ENCODE data around the gene ZFHX3. TPM values are rescaled to one million over a fixed set of nuclear protein-coding genes. Genes with fewer than 3 reads are reported as not detected.

ZFHX3 gene
- total RNA-seq, 1 experiment from 2014 or later: 13.6 TPM

- H3K27me3 Mint-ChIP-seq (ENCODE audit: unreplicated experiment): no peaks in the 10 kb centered on the region
- intact Hi-C loops (cut with micrococcal nuclease; ENCODE audit: unreplicated experiment): no loop called here
- TF ChIP-seq, protein P1, sequence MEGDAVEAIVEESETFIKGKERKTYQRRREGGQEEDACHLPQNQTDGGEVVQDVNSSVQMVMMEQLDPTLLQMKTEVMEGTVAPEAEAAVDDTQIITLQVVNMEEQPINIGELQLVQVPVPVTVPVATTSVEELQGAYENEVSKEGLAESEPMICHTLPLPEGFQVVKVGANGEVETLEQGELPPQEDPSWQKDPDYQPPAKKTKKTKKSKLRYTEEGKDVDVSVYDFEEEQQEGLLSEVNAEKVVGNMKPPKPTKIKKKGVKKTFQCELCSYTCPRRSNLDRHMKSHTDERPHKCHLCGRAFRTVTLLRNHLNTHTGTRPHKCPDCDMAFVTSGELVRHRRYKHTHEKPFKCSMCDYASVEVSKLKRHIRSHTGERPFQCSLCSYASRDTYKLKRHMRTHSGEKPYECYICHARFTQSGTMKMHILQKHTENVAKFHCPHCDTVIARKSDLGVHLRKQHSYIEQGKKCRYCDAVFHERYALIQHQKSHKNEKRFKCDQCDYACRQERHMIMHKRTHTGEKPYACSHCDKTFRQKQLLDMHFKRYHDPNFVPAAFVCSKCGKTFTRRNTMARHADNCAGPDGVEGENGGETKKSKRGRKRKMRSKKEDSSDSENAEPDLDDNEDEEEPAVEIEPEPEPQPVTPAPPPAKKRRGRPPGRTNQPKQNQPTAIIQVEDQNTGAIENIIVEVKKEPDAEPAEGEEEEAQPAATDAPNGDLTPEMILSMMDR (IDR thresholded peaks at IDR 0.05; ENCODE audit: unreplicated experiment): no peak
- H3K36me3 Mint-ChIP-seq (ENCODE audit: insufficient read depth, unreplicated experiment): no peaks in the 10 kb centered on the region
- H3K27ac Mint-ChIP-seq (ENCODE audit: unreplicated experiment): no peak overlapping the region
- CTCF ChIA-PET: no interaction called here
- no peaks in the 10 kb centered on the region for H3K4me1 Mint-ChIP-seq (ENCODE audit: low read depth, unreplicated experiment)
- H3K9me3 Mint-ChIP-seq (ENCODE audit: low read depth, unreplicated experiment): no peaks in the 10 kb centered on the region
- no peak overlapping the region for H3K4me3 Mint-ChIP-seq (ENCODE audit: low read depth, unreplicated experiment)
- no peak for DNase-seq
- no TSS peak for BruUV-seq (replicated peaks)
Observed at GRCh38 chr16:72819345-72819744, 228.6 kb downstream of the ZFHX3 start.

- Mint-ChIP-seq H3K4me1 (ENCODE audit: low read depth, unreplicated experiment) (no peaks in the 10 kb centered on the region), H3K27ac (ENCODE audit: unreplicated experiment) (no peak overlapping the region), H3K27me3 (ENCODE audit: unreplicated experiment) (no peaks in the 10 kb centered on the region), H3K9me3 (ENCODE audit: low read depth, unreplicated experiment) (no peaks in the 10 kb centered on the region), H3K36me3 (ENCODE audit: insufficient read depth, unreplicated experiment) (no peaks in the 10 kb centered on the region), H3K4me3 (ENCODE audit: low read depth, unreplicated experiment) (no peak overlapping the region)
- TF ChIP-seq, protein P1 (IDR thresholded peaks at IDR 0.05; ENCODE audit: unreplicated experiment): no peak
- CTCF ChIA-PET: interaction anchor here (0.7 to 1.2 kb wide), 2 partner anchors 10 to 379 kb away, joined by 3 to 5 read pairs; no protein-coding TSS in a partner anchor
- DNase-seq: no peak
- BruUV-seq (replicated peaks): no TSS peak
- intact Hi-C loops (cut with micrococcal nuclease; ENCODE audit: unreplicated experiment): no loop called here
Observed at GRCh38 chr16:72818236-72818845, 229.6 kb downstream of the ZFHX3 start.

- Mint-ChIP-seq H3K27me3 (ENCODE audit: unreplicated experiment) (no peaks in the 10 kb centered on the region), H3K4me3 (ENCODE audit: low read depth, unreplicated experiment) (no peak overlapping the region), H3K36me3 (ENCODE audit: insufficient read depth, unreplicated experiment) (no peaks in the 10 kb centered on the region), H3K27ac (ENCODE audit: unreplicated experiment) (no peak overlapping the region), H3K4me1 (ENCODE audit: low read depth, unreplicated experiment) (no peaks in the 10 kb centered on the region), H3K9me3 (ENCODE audit: low read depth, unreplicated experiment) (no peaks in the 10 kb centered on the region)
- no TSS peak for BruUV-seq (replicated peaks)
- no peak for DNase-seq
- TF ChIP-seq, protein P1 (IDR thresholded peaks at IDR 0.05; ENCODE audit: unreplicated experiment): no peak
- CTCF ChIA-PET: no interaction called here
- intact Hi-C loops (cut with micrococcal nuclease; ENCODE audit: unreplicated experiment): no loop called here
Observed at GRCh38 chr16:72815348-72816318, 232.3 kb downstream of the ZFHX3 start.

DNA sequence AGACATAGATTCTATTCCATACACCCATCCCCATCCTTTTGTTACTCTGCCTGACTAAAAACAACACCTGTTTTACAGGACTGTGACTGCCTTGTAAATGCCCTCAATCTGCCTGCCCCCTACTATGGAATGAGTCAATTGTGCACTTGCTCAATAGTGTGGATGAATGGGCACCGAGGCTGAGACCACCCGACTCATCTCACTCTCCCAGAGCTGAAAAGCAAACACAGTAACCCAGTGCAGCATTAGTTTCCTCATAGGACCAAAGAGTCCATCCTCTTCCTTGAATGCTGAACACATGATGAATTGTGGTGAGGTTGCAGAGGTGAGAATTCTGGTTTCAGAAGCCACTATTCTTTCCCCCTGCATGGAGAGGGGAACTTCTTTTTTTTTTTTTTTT, 233.7 kb downstream of the ZFHX3 start:
- no peak for DNase-seq
- Mint-ChIP-seq H3K4me3 (ENCODE audit: low read depth, unreplicated experiment) (no peak overlapping the region), H3K27me3 (ENCODE audit: unreplicated experiment) (no peaks in the 10 kb centered on the region), H3K36me3 (ENCODE audit: insufficient read depth, unreplicated experiment) (no peaks in the 10 kb centered on the region), H3K4me1 (ENCODE audit: low read depth, unreplicated experiment) (no peaks in the 10 kb centered on the region), H3K9me3 (ENCODE audit: low read depth, unreplicated experiment) (no peaks in the 10 kb centered on the region), H3K27ac (ENCODE audit: unreplicated experiment) (no peak overlapping the region)
- no TSS peak for BruUV-seq (replicated peaks)
- CTCF ChIA-PET: no interaction called here
- intact Hi-C loops (cut with micrococcal nuclease; ENCODE audit: unreplicated experiment): no loop called here
- TF ChIP-seq, protein P1 (IDR thresholded peaks at IDR 0.05; ENCODE audit: unreplicated experiment): no peak
